HepG2 (cell line): ENCODE data around the gene EFEMP2. TPM values are rescaled to one million over a fixed set of nuclear protein-coding genes. Genes with fewer than 3 reads are reported as not detected.

Experiments
- ARID5B ChIP-seq: IDR thresholded peaks from 2 replicates; pipeline ENCODE4 v1.4.0; 2020; ENCODE audit warnings: mild to moderate bottlenecking, missing genetic modification reagents
- DNMT3B ChIP-seq: conservative IDR thresholded peaks from 2 replicates; pipeline ENCODE4 v1.6.1; 2016; ENCODE audit warnings: missing biosample characterization, control low read depth
- MATR3 ChIP-seq: sonication (generic); formaldehyde crosslinking; IDR thresholded peaks from 2 replicates; pipeline ENCODE4 v1.4.0; 2020; ENCODE audit warnings: missing genetic modification reagents
- MYC ChIP-seq: sonication (generic); formaldehyde crosslinking; IDR thresholded peaks from 2 replicates; pipeline ENCODE4 v1.9.0; 2021; ENCODE audit warnings: missing genetic modification reagents, borderline replicate concordance
- PHF8 ChIP-seq: sonication (generic); formaldehyde crosslinking; IDR thresholded peaks from 2 replicates; pipeline ENCODE4 v1.5.0; 2020; ENCODE audit warnings: missing genetic modification reagents
- POLR2AphosphoS2 ChIP-seq: IDR thresholded peaks from 2 replicates; pipeline ENCODE4 v1.6.1; 2011; ENCODE audit warnings: low read depth, low read length, improper control_type of control experiment
- SIX4 ChIP-seq: sonication (generic); formaldehyde crosslinking; IDR thresholded peaks from 2 replicates; pipeline ENCODE4 v1.4.0; 2020; ENCODE audit warnings: missing genetic modification reagents
- ZNF230 ChIP-seq: sonication (generic); formaldehyde crosslinking; IDR thresholded peaks from 2 replicates; pipeline ENCODE4 v1.4.0; 2020; ENCODE audit warnings: mild to moderate bottlenecking, missing genetic modification reagents
- ZNF607 ChIP-seq: sonication (generic); formaldehyde crosslinking; IDR thresholded peaks from 2 replicates; pipeline ENCODE4 v1.5.1; 2020; ENCODE audit warnings: missing genetic modification reagents, mild to moderate bottlenecking, borderline replicate concordance
- polyA plus RNA-seq, 8 experiments: library from polyadenylated mRNA; depleted of rRNA in 3 of 8; stranded (reverse) in 7 of 8; unstranded in 1 of 8; fragments of >200 nt; fragmentation: Illumina TruSeq in 4 of 8; extraction: Trizol in 4 of 8; gene quantifications; 2 replicates each; pipeline versions ENCODE4 v1.2.1 to v1.2.3, GENCODE V29; 2011 to 2016; ENCODE audit warnings: low read depth in 4 of 8, missing spikeins in 1 of 8, mixed read lengths in 1 of 8; ENCODE audit not compliant: insufficient read depth in 1 of 8
- total RNA-seq, 5 experiments: library from RNA; depleted of rRNA; stranded (reverse); fragments of >200 nt; fragmentation: Illumina TruSeq; extraction: Trizol; gene quantifications; 2 replicates each; pipeline ENCODE4 v1.2.3, GENCODE V29; 2016; ENCODE audit warnings: low read depth in 1 of 5
- TF ChIP-seq, protein P1 (sequence below): sonication (generic); formaldehyde crosslinking; IDR thresholded peaks from 2 replicates; pipeline ENCODE4 v1.5.1; 2020; ENCODE audit warnings: missing genetic modification reagents, mild to moderate bottlenecking, borderline replicate concordance
- TF ChIP-seq, protein P2 (sequence below): IDR thresholded peaks from 2 replicates; pipeline ENCODE4 v1.6.1; 2016; ENCODE audit warnings: missing compliant biosample characterization, missing genetic modification reagents, borderline replicate concordance
- TF ChIP-seq, protein P3 (sequence below): sonication (generic); formaldehyde crosslinking; IDR thresholded peaks from 2 replicates; pipeline ENCODE4 v1.4.0; 2020; ENCODE audit warnings: missing genetic modification reagents, mild to moderate bottlenecking, borderline replicate concordance
- TF ChIP-seq, protein P4 (sequence below), 2 experiments: IDR thresholded peaks; 2 replicates each; pipeline ENCODE4 v1.6.1; 2011 to 2012; ENCODE audit warnings: low read length in 2 of 2, borderline replicate concordance in 1 of 2, low read depth in 1 of 2, mild to moderate bottlenecking in 1 of 2, moderate library complexity in 1 of 2

Gene EFEMP2
- total and polyA plus RNA-seq, 2 of the 13 experiments (the other 11 are each of a cell fraction or from before 2014, with no cell fraction given), result 7.4 to 29.7 TPM

DNA sequence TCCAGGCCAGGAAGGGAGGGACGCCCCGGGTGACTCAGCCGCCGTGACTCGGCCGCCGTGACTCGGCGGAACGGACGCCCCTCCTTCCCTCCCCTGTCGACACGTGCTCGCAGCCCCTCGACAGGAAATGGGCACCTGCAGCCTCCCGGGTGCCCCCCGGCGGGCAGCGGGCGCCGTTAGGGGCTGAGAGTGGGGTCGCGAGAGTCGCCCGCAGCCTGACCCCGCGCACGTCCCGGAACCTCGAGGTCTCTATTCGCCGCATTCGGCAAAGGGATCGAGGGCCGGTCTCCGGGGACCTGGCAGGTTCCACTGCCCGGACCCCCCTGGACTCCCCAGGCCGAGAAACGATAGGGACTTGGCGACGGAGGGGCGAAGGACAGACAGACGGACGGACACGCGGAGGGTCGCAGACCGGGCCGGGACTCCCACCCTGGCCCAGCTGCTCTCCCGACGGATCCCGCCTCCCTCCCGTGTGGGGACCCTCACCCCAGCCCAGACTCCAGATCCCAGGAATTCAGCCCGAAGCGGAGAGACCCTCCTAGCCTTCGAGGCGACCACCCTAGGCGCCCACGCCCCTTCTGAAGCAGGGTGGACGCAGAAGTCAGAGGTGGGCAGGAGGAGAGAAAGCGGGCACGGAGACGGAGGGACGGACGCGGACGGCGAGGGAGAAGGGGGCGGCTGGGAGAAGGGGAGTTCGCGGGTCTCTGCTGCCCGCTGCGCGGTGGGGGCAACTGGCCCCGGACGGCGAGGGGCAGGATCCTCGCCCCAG lies 26.9 kb upstream of the EFEMP2 start (continued):
- TF ChIP-seq, protein P1, sequence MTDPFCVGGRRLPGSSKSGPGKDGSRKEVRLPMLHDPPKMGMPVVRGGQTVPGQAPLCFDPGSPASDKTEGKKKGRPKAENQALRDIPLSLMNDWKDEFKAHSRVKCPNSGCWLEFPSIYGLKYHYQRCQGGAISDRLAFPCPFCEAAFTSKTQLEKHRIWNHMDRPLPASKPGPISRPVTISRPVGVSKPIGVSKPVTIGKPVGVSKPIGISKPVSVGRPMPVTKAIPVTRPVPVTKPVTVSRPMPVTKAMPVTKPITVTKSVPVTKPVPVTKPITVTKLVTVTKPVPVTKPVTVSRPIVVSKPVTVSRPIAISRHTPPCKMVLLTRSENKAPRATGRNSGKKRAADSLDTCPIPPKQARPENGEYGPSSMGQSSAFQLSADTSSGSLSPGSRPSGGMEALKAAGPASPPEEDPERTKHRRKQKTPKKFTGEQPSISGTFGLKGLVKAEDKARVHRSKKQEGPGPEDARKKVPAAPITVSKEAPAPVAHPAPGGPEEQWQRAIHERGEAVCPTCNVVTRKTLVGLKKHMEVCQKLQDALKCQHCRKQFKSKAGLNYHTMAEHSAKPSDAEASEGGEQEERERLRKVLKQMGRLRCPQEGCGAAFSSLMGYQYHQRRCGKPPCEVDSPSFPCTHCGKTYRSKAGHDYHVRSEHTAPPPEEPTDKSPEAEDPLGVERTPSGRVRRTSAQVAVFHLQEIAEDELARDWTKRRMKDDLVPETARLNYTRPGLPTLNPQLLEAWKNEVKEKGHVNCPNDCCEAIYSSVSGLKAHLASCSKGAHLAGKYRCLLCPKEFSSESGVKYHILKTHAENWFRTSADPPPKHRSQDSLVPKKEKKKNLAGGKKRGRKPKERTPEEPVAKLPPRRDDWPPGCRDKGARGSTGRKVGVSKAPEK (CRISPR knock-in tag), result no peak
- TF ChIP-seq MATR3 (CRISPR knock-in tag) (no peak), ARID5B (CRISPR knock-in tag) (peak; percentile 48; the same call in 1 of the 2 replicates), POLR2AphosphoS2 (no peak), SIX4 (no peak), ZNF607 (no peak; the same call in 1 of the 2 replicates), MYC (CRISPR knock-in tag) (peak; percentile 94), DNMT3B (CRISPR knock-in tag) (peak; percentile 46; the same call in 1 of the 2 replicates), ZNF230 (CRISPR knock-in tag) (no peak), PHF8 (CRISPR knock-in tag) (peak; percentile 72)
- TF ChIP-seq, protein P2, sequence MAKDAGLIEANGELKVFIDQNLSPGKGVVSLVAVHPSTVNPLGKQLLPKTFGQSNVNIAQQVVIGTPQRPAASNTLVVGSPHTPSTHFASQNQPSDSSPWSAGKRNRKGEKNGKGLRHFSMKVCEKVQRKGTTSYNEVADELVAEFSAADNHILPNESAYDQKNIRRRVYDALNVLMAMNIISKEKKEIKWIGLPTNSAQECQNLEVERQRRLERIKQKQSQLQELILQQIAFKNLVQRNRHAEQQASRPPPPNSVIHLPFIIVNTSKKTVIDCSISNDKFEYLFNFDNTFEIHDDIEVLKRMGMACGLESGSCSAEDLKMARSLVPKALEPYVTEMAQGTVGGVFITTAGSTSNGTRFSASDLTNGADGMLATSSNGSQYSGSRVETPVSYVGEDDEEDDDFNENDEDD (CRISPR knock-in tag), result peak; percentile 85; the same call in 1 of the 2 replicates
- TF ChIP-seq, protein P3, sequence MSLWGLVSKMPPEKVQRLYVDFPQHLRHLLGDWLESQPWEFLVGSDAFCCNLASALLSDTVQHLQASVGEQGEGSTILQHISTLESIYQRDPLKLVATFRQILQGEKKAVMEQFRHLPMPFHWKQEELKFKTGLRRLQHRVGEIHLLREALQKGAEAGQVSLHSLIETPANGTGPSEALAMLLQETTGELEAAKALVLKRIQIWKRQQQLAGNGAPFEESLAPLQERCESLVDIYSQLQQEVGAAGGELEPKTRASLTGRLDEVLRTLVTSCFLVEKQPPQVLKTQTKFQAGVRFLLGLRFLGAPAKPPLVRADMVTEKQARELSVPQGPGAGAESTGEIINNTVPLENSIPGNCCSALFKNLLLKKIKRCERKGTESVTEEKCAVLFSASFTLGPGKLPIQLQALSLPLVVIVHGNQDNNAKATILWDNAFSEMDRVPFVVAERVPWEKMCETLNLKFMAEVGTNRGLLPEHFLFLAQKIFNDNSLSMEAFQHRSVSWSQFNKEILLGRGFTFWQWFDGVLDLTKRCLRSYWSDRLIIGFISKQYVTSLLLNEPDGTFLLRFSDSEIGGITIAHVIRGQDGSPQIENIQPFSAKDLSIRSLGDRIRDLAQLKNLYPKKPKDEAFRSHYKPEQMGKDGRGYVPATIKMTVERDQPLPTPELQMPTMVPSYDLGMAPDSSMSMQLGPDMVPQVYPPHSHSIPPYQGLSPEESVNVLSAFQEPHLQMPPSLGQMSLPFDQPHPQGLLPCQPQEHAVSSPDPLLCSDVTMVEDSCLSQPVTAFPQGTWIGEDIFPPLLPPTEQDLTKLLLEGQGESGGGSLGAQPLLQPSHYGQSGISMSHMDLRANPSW (CRISPR knock-in tag), result no peak
- TF ChIP-seq, protein P4, sequence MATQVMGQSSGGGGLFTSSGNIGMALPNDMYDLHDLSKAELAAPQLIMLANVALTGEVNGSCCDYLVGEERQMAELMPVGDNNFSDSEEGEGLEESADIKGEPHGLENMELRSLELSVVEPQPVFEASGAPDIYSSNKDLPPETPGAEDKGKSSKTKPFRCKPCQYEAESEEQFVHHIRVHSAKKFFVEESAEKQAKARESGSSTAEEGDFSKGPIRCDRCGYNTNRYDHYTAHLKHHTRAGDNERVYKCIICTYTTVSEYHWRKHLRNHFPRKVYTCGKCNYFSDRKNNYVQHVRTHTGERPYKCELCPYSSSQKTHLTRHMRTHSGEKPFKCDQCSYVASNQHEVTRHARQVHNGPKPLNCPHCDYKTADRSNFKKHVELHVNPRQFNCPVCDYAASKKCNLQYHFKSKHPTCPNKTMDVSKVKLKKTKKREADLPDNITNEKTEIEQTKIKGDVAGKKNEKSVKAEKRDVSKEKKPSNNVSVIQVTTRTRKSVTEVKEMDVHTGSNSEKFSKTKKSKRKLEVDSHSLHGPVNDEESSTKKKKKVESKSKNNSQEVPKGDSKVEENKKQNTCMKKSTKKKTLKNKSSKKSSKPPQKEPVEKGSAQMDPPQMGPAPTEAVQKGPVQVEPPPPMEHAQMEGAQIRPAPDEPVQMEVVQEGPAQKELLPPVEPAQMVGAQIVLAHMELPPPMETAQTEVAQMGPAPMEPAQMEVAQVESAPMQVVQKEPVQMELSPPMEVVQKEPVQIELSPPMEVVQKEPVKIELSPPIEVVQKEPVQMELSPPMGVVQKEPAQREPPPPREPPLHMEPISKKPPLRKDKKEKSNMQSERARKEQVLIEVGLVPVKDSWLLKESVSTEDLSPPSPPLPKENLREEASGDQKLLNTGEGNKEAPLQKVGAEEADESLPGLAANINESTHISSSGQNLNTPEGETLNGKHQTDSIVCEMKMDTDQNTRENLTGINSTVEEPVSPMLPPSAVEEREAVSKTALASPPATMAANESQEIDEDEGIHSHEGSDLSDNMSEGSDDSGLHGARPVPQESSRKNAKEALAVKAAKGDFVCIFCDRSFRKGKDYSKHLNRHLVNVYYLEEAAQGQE (IDR thresholded peaks at IDR 0.05; ENCODE audit: borderline replicate concordance in 1 of 2, low read depth in 1 of 2, low read length in 2 of 2), result no peak
